B cell (primary cell): ENCODE data around the gene PCSK1N. TPM values are rescaled to one million over a fixed set of nuclear protein-coding genes. Genes with fewer than 3 reads are reported as not detected.

Source experiments
- ATAC-seq: fragments of 200-7000 bp; cut with Tn5 transposase; one replicate; pipeline ENCODE4 v1.10.0; 2021; ENCODE audit warnings: low read depth, mild to moderate bottlenecking, moderate number of reproducible peaks, moderate library complexity
- CTCF ChIA-PET: fragments of 350-600 bp; sonication (Branson Sonifier 250); formaldehyde crosslinking; loops from one replicate; lab custom pipeline; 2021; ENCODE audit warnings: antibody characterized with exemption, inconsistent platforms; lab: Charles Lee
- POLR2A ChIA-PET: fragments of 350-600 bp; sonication (Branson Sonifier 250); formaldehyde crosslinking; loops from one replicate; lab custom pipeline; 2021; ENCODE audit warnings: antibody characterized with exemption; lab: Charles Lee
- DNase-seq: peaks from one replicate; pipeline ENCODE4 v3.0.0; 2013
- H2AFZ ChIP-seq: 2 replicates; pipeline ENCODE4 v1.6.1; 2012; ENCODE audit warnings: mild to moderate bottlenecking, low read depth, low read length; ENCODE audit not compliant: insufficient read depth, poor library complexity, severe bottlenecking
- H3K27ac ChIP-seq, 2 donors: 1 replicate in 1 of 2; 2 replicates in 1 of 2; pipeline ENCODE4 v1.5.1; 2012 to 2013; ENCODE audit warnings: low read length in 2 of 2, mild to moderate bottlenecking in 2 of 2, moderate library complexity in 1 of 2
- H3K27me3 ChIP-seq, 4 experiments: fragments of 200-600 bp in 1 of 4; sonication (generic) in 1 of 4; replicated peaks in 1 of 4; 1 replicate in 2 of 4; 2 replicates in 2 of 4; pipeline versions ENCODE4 v1.6.1 to v1.7.0; 2013 to 2016; ENCODE audit warnings: low read length in 3 of 4, mild to moderate bottlenecking in 2 of 4, mixed read lengths in 1 of 4, moderate library complexity in 1 of 4; ENCODE audit not compliant: insufficient read depth in 4 of 4, control insufficient read depth in 3 of 4; ENCODE audit errors: control extremely low read depth in 1 of 4
- H3K36me3 ChIP-seq, 2 experiments: replicated peaks in 1 of 2; 1 replicate in 1 of 2; 2 replicates in 1 of 2; pipeline versions ENCODE4 v1.6.1 to v1.7.1; 2013; ENCODE audit warnings: low read length in 1 of 2; ENCODE audit not compliant: insufficient read depth in 2 of 2, control insufficient read depth in 1 of 2; ENCODE audit errors: control extremely low read depth in 1 of 2, extremely low read depth in 1 of 2
- H3K4me1 ChIP-seq, 2 donors: fragments of 200-600 bp in 1 of 2; sonication (generic) in 1 of 2; 1 replicate in 1 of 2; 2 replicates in 1 of 2; pipeline versions ENCODE4 v1.5.1 to v1.6.1; 2013 to 2017; ENCODE audit warnings: low read length in 2 of 2; ENCODE audit not compliant: control insufficient read depth in 2 of 2, insufficient read depth in 2 of 2
- H3K4me2 ChIP-seq: replicated peaks from 2 replicates; pipeline ENCODE3; 2012; ENCODE audit warnings: mild to moderate bottlenecking, low read depth, low read length; ENCODE audit not compliant: poor library complexity, severe bottlenecking
- H3K4me3 ChIP-seq, 5 experiments: fragments of 200-600 bp in 1 of 5; sonication (generic) in 1 of 5; 1 replicate in 3 of 5; 2 replicates in 2 of 5; pipeline versions ENCODE4 v1.5.1 to v1.7.0; 2011 to 2016; ENCODE audit warnings: low read length in 4 of 5, mild to moderate bottlenecking in 4 of 5, low read depth in 2 of 5, control low read depth in 1 of 5, moderate library complexity in 1 of 5; ENCODE audit not compliant: insufficient read depth in 1 of 5; ENCODE audit errors: control extremely low read depth in 1 of 5, extremely low read depth in 1 of 5
- H3K79me2 ChIP-seq: fragments of 200-600 bp; sonication (generic); one replicate; pipeline ENCODE4 v1.6.0; 2016; ENCODE audit warnings: low read length; ENCODE audit not compliant: control insufficient read depth, insufficient read depth
- H3K9ac ChIP-seq: fragments of 200-600 bp; sonication (generic); 2 replicates; pipeline ENCODE4 v1.6.1; 2017; ENCODE audit warnings: mild to moderate bottlenecking, low read length, moderate library complexity
- H3K9me3 ChIP-seq, 3 donors: one replicate each; pipeline versions ENCODE4 v1.6.1 to v1.7.1; 2013; ENCODE audit warnings: low read length in 2 of 3; ENCODE audit not compliant: control insufficient read depth in 2 of 3, insufficient read depth in 1 of 3; ENCODE audit errors: control extremely low read depth in 1 of 3
- H4K20me1 ChIP-seq: 2 replicates; pipeline ENCODE4 v1.6.0; 2012; ENCODE audit warnings: mild to moderate bottlenecking, low read length; ENCODE audit not compliant: insufficient read depth, control insufficient read depth, poor library complexity, severe bottlenecking
- H3K27ac Mint-ChIP-seq: one replicate; pipeline ENCODE4 v1.8.0; 2021; ENCODE audit warnings: mixed read lengths
- H3K27me3 Mint-ChIP-seq: one replicate; pipeline ENCODE4 v1.8.0; 2021; ENCODE audit warnings: mixed read lengths
- H3K4me1 Mint-ChIP-seq: one replicate; pipeline ENCODE4 v1.8.0; 2021; ENCODE audit warnings: mixed read lengths
- H3K4me3 Mint-ChIP-seq: one replicate; pipeline ENCODE4 v1.8.0; 2021; ENCODE audit warnings: mixed read lengths
- H3K9me3 Mint-ChIP-seq: one replicate; pipeline ENCODE4 v1.8.0; 2022; ENCODE audit warnings: mixed read lengths; ENCODE audit not compliant: insufficient read depth
- CTCF ChIP-seq: fragments of 200-600 bp; IDR thresholded peaks from one replicate; pipeline ENCODE4 v1.8.0; 2022; ENCODE audit warnings: antibody characterized with exemption, mild to moderate bottlenecking
- EZH2 ChIP-seq: IDR thresholded peaks from 2 replicates; pipeline ENCODE4 v1.6.1; 2012; ENCODE audit warnings: borderline replicate concordance, low read depth, mild to moderate bottlenecking, moderate library complexity, low read length; ENCODE audit not compliant: insufficient read depth, poor library complexity, severe bottlenecking
- WGBS: methylation state at CpG from one replicate; pipeline ENCODE4 v1.1.5; 2013; ENCODE audit warnings: missing lambda C conversion rate; ENCODE audit not compliant: insufficient coverage; 5-methylcytosine and 5-hydroxymethylcytosine counted together
- intact Hi-C: fragments of 100-400 bp; cut with micrococcal nuclease; formaldehyde crosslinking; loops from one replicate; pipeline ENCODE4 v1.10.0; 2022
- polyA plus RNA-seq: library from polyadenylated mRNA; depleted of rRNA; stranded (reverse); fragments of >200 nt; gene quantifications from 2 replicates; pipeline ENCODE4 v1.2.3, GENCODE V29; 2012
- total RNA-seq, 2 donors: library from RNA; stranded (reverse); fragments of 120-200 nt in 1 of 2; gene quantifications; 1 replicate in 1 of 2; 2 replicates in 1 of 2; pipeline versions ENCODE4 v1.2.3 to v1.2.4, GENCODE V29; 2013 to 2022

The PCSK1N gene
- total and polyA plus RNA-seq, 2 donors (not counting 1 experiment from before 2014, with no cell fraction given): 0.09 TPM; not detected in 1

GRCh38 chrX:48802089-48802904 lies 33.1 kb downstream of the PCSK1N start:
- H4K20me1 ChIP-seq: no peaks in the 10 kb centered on the region

More at GRCh38 chrX:48802089-48802904, 33.1 kb downstream of the PCSK1N start:
- DNase-seq: no peak
- Histone ChIP-seq H3K4me3 (peak overlapping the region; percentile 28 to 77 (median 72)), H3K9ac (peak overlapping the region; percentile 78), H3K9me3 (no peaks in the 10 kb centered on the region), H3K4me2 (peak overlapping the region; percentile 77), H3K27me3 (no peaks in the 10 kb centered on the region), H3K36me3 (peaks cover 0 to 5% of the 10 kb centered on the region in 2 experiments), H3K4me1 (peaks cover 4 to 16% of the 10 kb centered on the region in 2 donors), H3K27ac (peak overlapping the region; percentile 95 to 96), H2AFZ (peak overlapping the region; percentile 81), H3K79me2 (no peaks in the 10 kb centered on the region)
- 10% methylated on average over 19 of the region's 40 CpGs for WGBS
- CTCF ChIA-PET: interaction anchor here (1.0 to 1.5 kb wide), 5 partner anchors 119 to 354 kb away, joined by 3 to 7 read pairs (median 3); partner anchors contain the start of gene WAS
- peak; percentile 34 for ATAC-seq
- no peaks in the 10 kb centered on the region for H3K27me3 Mint-ChIP-seq
- H3K9me3 Mint-ChIP-seq: no peaks in the 10 kb centered on the region
- H3K4me1 Mint-ChIP-seq: peaks cover 14% of the 10 kb centered on the region
- peak overlapping the region; percentile 96 for H3K4me3 Mint-ChIP-seq
- H3K27ac Mint-ChIP-seq: peak overlapping the region; percentile 98
- TF ChIP-seq EZH2: no peak
- no peak for TF ChIP-seq CTCF
- POLR2A ChIA-PET: interaction anchor here (0.6 to 1.5 kb wide), 9 partner anchors 65 to 1646 kb away, joined by 3 to 9 read pairs (median 4); partner anchors contain the start of genes PQBP1, TBC1D25 and TIMM17B
- intact Hi-C loops: loop anchor here (1.0 to 5.0 kb wide), 6 partner anchors 65 to 325 kb away; partner anchors contain the start of genes FTSJ1, SUV39H1 and TFE3
